Activated naive CD4-positive, alpha-beta T cell treated with anti-CD3 and anti-CD28 coated beads, Interleukin-2, amount 50 U/mL, for 24 hours (primary cell): ENCODE data around the gene PHKG2.
A peak's percentile ranks its signal among the peaks of the same experiment; 100 is the strongest.

Experiments
- H3K27ac Mint-ChIP-seq: one replicate; pipeline ENCODE4 v1.8.0; 2021; ENCODE audit warnings: mild to moderate bottlenecking, mixed read lengths
- H3K27me3 Mint-ChIP-seq: one replicate; pipeline ENCODE4 v1.8.0; 2021; ENCODE audit warnings: mixed read lengths
- H3K36me3 Mint-ChIP-seq: one replicate; pipeline ENCODE4 v1.8.0; 2021; ENCODE audit warnings: mixed read lengths
- H3K4me1 Mint-ChIP-seq: one replicate; pipeline ENCODE4 v1.8.0; 2021; ENCODE audit warnings: mixed read lengths
- H3K4me3 Mint-ChIP-seq: one replicate; pipeline ENCODE4 v1.8.0; 2021; ENCODE audit warnings: mild to moderate bottlenecking, mixed read lengths
- H3K9me3 Mint-ChIP-seq: one replicate; pipeline ENCODE4 v1.8.0; 2021; ENCODE audit warnings: mixed read lengths

Gene PHKG2

GRCh38 chr16:30743716-30744115 lies 4.5 kb upstream of the PHKG2 start:
- H3K27ac Mint-ChIP-seq = no peak overlapping the region

GRCh38 chr16:30744183-30744582 lies 4.0 kb upstream of the PHKG2 start:
- Mint-ChIP-seq H3K27me3 (no peaks in the 10 kb centered on the region), H3K27ac (no peak overlapping the region), H3K4me1 (peaks cover 32% of the 10 kb centered on the region), H3K4me3 (no peak overlapping the region), H3K9me3 (no peaks in the 10 kb centered on the region), H3K36me3 (peaks cover 2% of the 10 kb centered on the region)

More at GRCh38 chr16:30743716-30744115, 4.5 kb upstream of the PHKG2 start:
- H3K4me3 Mint-ChIP-seq = no peak overlapping the region
- peaks cover 31% of the 10 kb centered on the region for H3K4me1 Mint-ChIP-seq
- H3K9me3 Mint-ChIP-seq = no peaks in the 10 kb centered on the region
- H3K36me3 Mint-ChIP-seq = peaks cover 2% of the 10 kb centered on the region
- no peaks in the 10 kb centered on the region for H3K27me3 Mint-ChIP-seq

- Mint-ChIP-seq H3K4me3 (no peak overlapping the region), H3K36me3 (peaks cover 2% of the 10 kb centered on the region), H3K27ac (peak overlapping the region; percentile 38)
These were observed 3.1 kb upstream of the PHKG2 start for GRCh38 chr16:30745082-30745481.

GRCh38 chr16:30746638-30747175 lies 1.5 kb upstream of the PHKG2 start:
- Mint-ChIP-seq H3K27me3 (no peaks in the 10 kb centered on the region), H3K27ac (peak overlapping the region; percentile 14), H3K4me1 (peaks cover 24% of the 10 kb centered on the region), H3K4me3 (no peak overlapping the region), H3K36me3 (peaks cover 2% of the 10 kb centered on the region), H3K9me3 (no peaks in the 10 kb centered on the region)

More at GRCh38 chr16:30745082-30745481, 3.1 kb upstream of the PHKG2 start:
- peaks cover 40% of the 10 kb centered on the region for H3K4me1 Mint-ChIP-seq
- H3K27me3 Mint-ChIP-seq = no peaks in the 10 kb centered on the region
- no peaks in the 10 kb centered on the region for H3K9me3 Mint-ChIP-seq

- no peaks in the 10 kb centered on the region for H3K27me3 Mint-ChIP-seq
- H3K36me3 Mint-ChIP-seq = no peaks in the 10 kb centered on the region
- no peaks in the 10 kb centered on the region for H3K9me3 Mint-ChIP-seq
- peak overlapping the region; percentile 77 for H3K4me3 Mint-ChIP-seq
- peak overlapping the region; percentile 80 for H3K27ac Mint-ChIP-seq
- H3K4me1 Mint-ChIP-seq = peaks cover 18% of the 10 kb centered on the region
These were observed 894 bp upstream of the PHKG2 start for GRCh38 chr16:30747331-30747730.

- H3K4me3 Mint-ChIP-seq = peak overlapping the region; percentile 86
- H3K27ac Mint-ChIP-seq = no peak overlapping the region
- H3K27me3 Mint-ChIP-seq = no peaks in the 10 kb centered on the region
- H3K4me1 Mint-ChIP-seq = peaks cover 18% of the 10 kb centered on the region
- H3K36me3 Mint-ChIP-seq = no peaks in the 10 kb centered on the region
- H3K9me3 Mint-ChIP-seq = no peaks in the 10 kb centered on the region
These were observed 615 bp downstream of the PHKG2 start for GRCh38 chr16:30748634-30749445.

- H3K36me3 Mint-ChIP-seq = no peaks in the 10 kb centered on the region
- no peak overlapping the region for H3K27ac Mint-ChIP-seq
- H3K27me3 Mint-ChIP-seq = no peaks in the 10 kb centered on the region
- peaks cover 18% of the 10 kb centered on the region for H3K4me1 Mint-ChIP-seq
- no peaks in the 10 kb centered on the region for H3K9me3 Mint-ChIP-seq
- peak overlapping the region; percentile 78 for H3K4me3 Mint-ChIP-seq
These were observed 2.0 kb downstream of the PHKG2 start for GRCh38 chr16:30750201-30750600.

- Mint-ChIP-seq H3K4me3 (no peak overlapping the region), H3K4me1 (peaks cover 18% of the 10 kb centered on the region), H3K36me3 (no peaks in the 10 kb centered on the region), H3K9me3 (no peaks in the 10 kb centered on the region), H3K27me3 (no peaks in the 10 kb centered on the region), H3K27ac (no peak overlapping the region)
These were observed 2.7 kb downstream of the PHKG2 start for GRCh38 chr16:30750876-30751465.

- H3K4me3 Mint-ChIP-seq = no peak overlapping the region
- peaks cover 10% of the 10 kb centered on the region for H3K4me1 Mint-ChIP-seq
- no peaks in the 10 kb centered on the region for H3K9me3 Mint-ChIP-seq
- no peaks in the 10 kb centered on the region for H3K27me3 Mint-ChIP-seq
- H3K36me3 Mint-ChIP-seq = peaks cover 2% of the 10 kb centered on the region
- H3K27ac Mint-ChIP-seq = no peak overlapping the region
These were observed 5.4 kb downstream of the PHKG2 start for GRCh38 chr16:30753596-30753995.

GRCh38 chr16:30755955-30756780 lies 7.9 kb downstream of the PHKG2 start:
- Mint-ChIP-seq H3K27ac (no peak overlapping the region), H3K36me3 (peaks cover 2% of the 10 kb centered on the region), H3K4me1 (peaks cover 8% of the 10 kb centered on the region), H3K4me3 (no peak overlapping the region), H3K27me3 (no peaks in the 10 kb centered on the region), H3K9me3 (no peaks in the 10 kb centered on the region)

GRCh38 chr16:30756781-30757100 lies 8.5 kb downstream of the PHKG2 start:
- H3K4me1 Mint-ChIP-seq = peaks cover 9% of the 10 kb centered on the region
- H3K27ac Mint-ChIP-seq = no peak overlapping the region
- H3K9me3 Mint-ChIP-seq = no peaks in the 10 kb centered on the region
- no peaks in the 10 kb centered on the region for H3K27me3 Mint-ChIP-seq
- no peak overlapping the region for H3K4me3 Mint-ChIP-seq
- peaks cover 2% of the 10 kb centered on the region for H3K36me3 Mint-ChIP-seq

- Mint-ChIP-seq H3K27me3 (no peaks in the 10 kb centered on the region), H3K4me3 (no peak overlapping the region), H3K36me3 (peaks cover 2% of the 10 kb centered on the region), H3K9me3 (no peaks in the 10 kb centered on the region), H3K4me1 (peaks cover 9% of the 10 kb centered on the region), H3K27ac (no peak overlapping the region)
These were observed 9.1 kb downstream of the PHKG2 start for GRCh38 chr16:30757316-30757715.

- Mint-ChIP-seq H3K9me3 (no peaks in the 10 kb centered on the region), H3K27ac (peak overlapping the region; percentile 46), H3K36me3 (peaks cover 2% of the 10 kb centered on the region), H3K4me3 (peak overlapping the region; percentile 7), H3K4me1 (peaks cover 22% of the 10 kb centered on the region), H3K27me3 (no peaks in the 10 kb centered on the region)
These were observed 10.8 kb downstream of the PHKG2 start for GRCh38 chr16:30758988-30759491.

- Mint-ChIP-seq H3K27me3 (no peaks in the 10 kb centered on the region), H3K27ac (no peak overlapping the region), H3K36me3 (peaks cover 2% of the 10 kb centered on the region), H3K4me3 (peak overlapping the region; percentile 96), H3K9me3 (no peaks in the 10 kb centered on the region), H3K4me1 (peaks cover 22% of the 10 kb centered on the region)
These were observed 11.9 kb downstream of the PHKG2 start for GRCh38 chr16:30760001-30760559.
